Dermis microvascular lymphatic vessel endothelial cell (primary cell): ENCODE measurements around the gene KDM3B. TPM values are rescaled to one million over a fixed set of nuclear protein-coding genes. Genes with fewer than 3 reads are reported as not detected.

Experiments
- DNase-seq, 2 donors: peaks; one replicate each; pipeline versions ENCODE4 v3.0.0 to v3.0.0-alpha.2; 2010; ENCODE audit warnings: low read depth in 2 of 2
- total RNA-seq: library from RNA; depleted of rRNA; stranded (reverse); fragments of >200 nt; gene quantifications from 2 replicates; pipeline ENCODE4 v1.2.1, GENCODE V29; 2014

KDM3B gene
- total RNA-seq, 1 donor from 2014 or later = 43.1 TPM

DNA sequence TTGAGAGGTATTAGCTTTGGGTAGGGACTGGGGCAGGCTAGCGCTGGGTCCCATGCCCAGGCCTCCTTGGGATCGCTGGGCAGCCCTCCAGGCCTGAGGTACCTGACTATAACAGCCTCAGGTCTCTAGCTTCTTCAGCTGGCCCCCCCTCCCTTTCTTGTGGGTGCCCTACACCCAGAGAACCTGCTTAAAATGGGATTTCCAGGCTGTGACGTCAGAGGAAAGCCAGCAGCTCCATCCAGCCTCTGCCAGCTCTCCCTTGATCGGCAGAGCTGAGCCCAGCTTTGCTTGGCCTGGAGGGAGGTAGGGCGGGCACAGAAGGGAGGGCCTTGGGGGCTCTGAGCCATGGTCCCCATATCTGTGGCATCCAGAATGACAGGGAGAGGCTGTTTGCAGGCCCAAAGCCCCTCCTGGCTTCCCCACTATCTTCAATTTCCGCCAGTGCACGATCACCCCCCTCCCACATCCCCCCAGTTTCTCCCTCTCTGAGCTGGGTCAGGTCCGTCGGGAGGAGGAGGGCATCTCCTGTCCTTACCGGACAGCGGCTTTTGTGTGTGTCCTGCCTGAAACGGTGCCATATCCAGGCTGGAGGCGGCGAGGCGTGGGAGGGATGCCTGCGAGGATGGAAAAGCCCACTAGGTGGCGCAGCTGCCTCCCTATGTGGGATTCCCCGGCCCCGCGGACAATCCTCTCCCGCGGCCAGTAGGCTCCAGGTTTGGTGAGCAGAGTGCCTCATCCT, 97.2 kb downstream of the KDM3B start:
- peak; percentile 58 to 74 for DNase-seq

GRCh38 chr5:138450971-138451370, 98.5 kb downstream of the KDM3B start:
- no peak for DNase-seq

GRCh38 chr5:138452720-138453119, 100.2 kb downstream of the KDM3B start:
- DNase-seq = no peak

GRCh38 chr5:138453590-138453989, 101.1 kb downstream of the KDM3B start:
- DNase-seq = no peak

DNA sequence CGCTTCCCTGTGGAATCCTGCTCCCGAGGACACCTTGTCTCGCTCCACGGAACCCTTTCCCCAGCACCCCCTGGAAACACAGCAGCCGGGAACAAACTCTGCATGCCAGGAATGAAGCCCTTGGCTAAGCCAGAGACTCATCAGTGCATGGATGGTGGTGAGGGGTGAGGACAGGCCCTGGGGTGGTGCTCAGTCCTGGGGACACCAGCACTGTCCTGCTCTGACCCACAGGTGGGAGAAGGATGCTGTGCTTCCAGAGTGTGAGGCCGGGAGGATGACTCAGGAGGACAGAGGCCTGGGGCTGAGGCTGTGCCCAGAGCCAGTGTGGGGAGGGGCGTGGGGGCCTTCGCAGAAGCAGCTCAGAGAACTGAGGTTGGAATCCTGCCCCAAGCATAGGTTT, 101.6 kb downstream of the KDM3B start:
- no peak for DNase-seq

- no peak for DNase-seq
These were observed 102.9 kb downstream of the KDM3B start for GRCh38 chr5:138455232-138455930.

GRCh38 chr5:138457531-138458275, 105.2 kb downstream of the KDM3B start:
- DNase-seq = no peak

- DNase-seq = no peak
These were observed 105.9 kb downstream of the KDM3B start for GRCh38 chr5:138458384-138458783.

GRCh38 chr5:138458856-138459255, 106.4 kb downstream of the KDM3B start:
- no peak for DNase-seq

DNA sequence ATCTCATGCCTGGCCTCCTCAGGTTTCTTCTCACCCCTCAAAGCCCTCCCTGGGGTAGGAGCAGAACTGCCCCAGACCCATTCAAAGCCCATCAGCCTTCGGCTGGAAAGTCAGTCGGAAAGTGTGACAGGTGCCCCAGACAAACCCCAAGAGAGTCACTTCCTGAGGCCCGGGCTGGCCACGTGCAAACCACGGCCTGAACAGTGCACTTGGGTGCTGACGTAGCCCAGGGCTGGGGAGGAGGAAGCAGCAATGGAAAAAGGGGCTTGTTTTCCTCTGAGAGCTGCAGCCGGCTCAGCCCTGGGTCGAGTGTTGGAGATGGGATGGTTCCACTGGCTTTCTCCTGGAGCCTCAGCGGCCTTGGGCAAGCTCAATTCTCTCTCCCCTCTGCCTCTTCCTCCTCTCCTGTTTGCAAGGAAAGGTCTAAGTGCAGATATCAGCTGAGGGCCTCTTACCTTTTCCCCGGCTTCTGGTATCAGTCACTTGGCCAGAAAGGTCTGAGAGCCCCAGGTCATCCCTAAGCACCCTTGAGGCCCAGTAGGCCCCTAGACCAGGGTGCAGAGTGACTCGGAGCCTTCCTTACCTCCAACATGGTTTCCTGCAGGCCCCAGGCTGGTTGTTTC, 106.9 kb downstream of the KDM3B start:
- DNase-seq = peak; percentile 72 to 90

GRCh38 chr5:138460032-138460693, 107.7 kb downstream of the KDM3B start:
- no peak for DNase-seq

GRCh38 chr5:138461343-138462125, 109.0 kb downstream of the KDM3B start:
- DNase-seq = peak; percentile 63 to 71

GRCh38 chr5:138463419-138464007, 111.0 kb downstream of the KDM3B start:
- DNase-seq = no peak

- DNase-seq = peak; percentile 80 to 92
These were observed 111.5 kb downstream of the KDM3B start for GRCh38 chr5:138464008-138464387.

DNA sequence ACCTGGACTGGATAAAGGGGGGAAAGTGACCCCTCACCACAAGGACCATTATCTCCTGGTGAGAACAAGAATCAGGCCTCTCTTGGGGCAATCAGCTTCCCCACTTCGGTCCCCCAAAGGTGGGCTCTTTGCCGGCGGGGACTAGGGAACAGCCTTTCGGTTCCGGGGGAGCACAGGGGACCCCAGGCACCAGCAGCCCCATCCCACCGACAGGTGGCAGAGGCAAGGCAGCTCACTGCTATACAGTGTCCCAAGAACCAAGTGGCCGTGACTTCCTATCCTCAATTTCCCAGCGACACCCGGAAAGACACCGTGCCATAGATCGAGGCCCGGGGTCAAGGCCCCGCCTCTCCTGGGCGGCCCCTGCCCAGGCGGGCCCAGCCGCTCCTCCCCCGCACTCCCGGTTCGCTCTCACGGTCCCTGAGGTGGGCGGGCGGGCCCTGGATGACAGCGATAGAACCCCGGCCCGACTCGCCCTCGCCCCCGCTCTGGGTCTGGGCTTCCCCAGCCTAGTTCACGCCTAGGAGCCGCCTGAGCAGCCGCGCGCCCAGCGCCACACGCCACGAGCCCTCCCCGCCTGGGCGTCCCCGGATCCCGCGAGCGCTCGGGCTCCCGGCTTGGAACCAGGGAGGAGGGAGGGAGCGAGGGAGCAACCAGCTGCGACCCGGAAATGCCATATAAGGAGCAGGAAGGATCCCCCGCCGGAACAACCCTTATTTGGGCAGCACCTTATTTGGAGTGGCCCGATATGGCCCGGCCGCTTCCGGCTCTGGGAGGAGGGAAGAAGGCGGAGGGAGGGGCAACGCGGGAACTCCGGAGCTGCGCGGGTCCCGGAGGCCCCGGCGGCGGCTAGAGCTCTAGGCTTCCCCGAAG, 112.1 kb downstream of the KDM3B start:
- DNase-seq = peak; percentile 95 to 97

DNA sequence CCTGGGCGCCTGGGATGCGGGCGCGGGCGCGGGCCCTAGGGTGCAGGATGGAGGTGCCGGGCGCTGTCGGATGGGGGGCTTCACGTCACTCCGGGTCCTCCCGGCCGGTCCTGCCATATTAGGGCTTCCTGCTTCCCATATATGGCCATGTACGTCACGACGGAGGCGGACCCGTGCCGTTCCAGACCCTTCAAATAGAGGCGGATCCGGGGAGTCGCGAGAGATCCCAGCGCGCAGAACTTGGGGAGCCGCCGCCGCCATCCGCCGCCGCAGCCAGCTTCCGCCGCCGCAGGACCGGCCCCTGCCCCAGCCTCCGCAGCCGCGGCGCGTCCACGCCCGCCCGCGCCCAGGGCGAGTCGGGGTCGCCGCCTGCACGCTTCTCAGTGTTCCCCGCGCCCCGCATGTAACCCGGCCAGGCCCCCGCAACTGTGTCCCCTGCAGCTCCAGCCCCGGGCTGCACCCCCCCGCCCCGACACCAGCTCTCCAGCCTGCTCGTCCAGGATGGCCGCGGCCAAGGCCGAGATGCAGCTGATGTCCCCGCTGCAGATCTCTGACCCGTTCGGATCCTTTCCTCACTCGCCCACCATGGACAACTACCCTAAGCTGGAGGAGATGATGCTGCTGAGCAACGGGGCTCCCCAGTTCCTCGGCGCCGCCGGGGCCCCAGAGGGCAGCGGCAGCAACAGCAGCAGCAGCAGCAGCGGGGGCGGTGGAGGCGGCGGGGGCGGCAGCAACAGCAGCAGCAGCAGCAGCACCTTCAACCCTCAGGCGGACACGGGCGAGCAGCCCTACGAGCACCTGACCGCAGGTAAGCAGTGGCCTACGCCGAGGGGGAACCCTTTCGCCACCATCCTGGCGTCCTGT, 113.0 kb downstream of the KDM3B start, which contains the start of gene EGR1:
Gene EGR1, plus strand, starts transcription at position 219 of the 864 bp plus-strand sequence. Its CDS starts 283 bp downstream, at position 502.
- DNase-seq = peak; percentile 88

GRCh38 chr5:138466125-138466899, 113.8 kb downstream of the KDM3B start:
- no peak for DNase-seq
